Uterus (tissue), 4 donors: ENCODE results near the gene LRRC17. TPM values are rescaled to one million over a fixed set of nuclear protein-coding genes. Genes with fewer than 3 reads are reported as not detected.

Experiments used
- DNase-seq, 2 donors: peaks; one replicate each; pipeline ENCODE4 v3.0.0-alpha.2; 2019 to 2020
- H3K27ac ChIP-seq, 2 donors: fragments of 200-600 bp; sonication (generic); 1 replicate in 1 of 2; 2 replicates in 1 of 2; pipeline ENCODE4 v1.5.1; 2016 to 2018
- H3K27me3 ChIP-seq, 2 donors: fragments of 200-600 bp; sonication (generic); one replicate each; pipeline ENCODE4 v1.5.1; 2018 to 2019; ENCODE audit warnings: control low read depth in 1 of 2
- H3K36me3 ChIP-seq, 2 donors: fragments of 200-600 bp; sonication (generic); one replicate each; pipeline ENCODE4 v1.5.1; 2019; ENCODE audit warnings: control low read depth in 1 of 2
- H3K4me1 ChIP-seq, 2 donors: fragments of 200-600 bp; sonication (generic); one replicate each; pipeline ENCODE4 v1.5.1; 2018 to 2019; ENCODE audit warnings: control low read depth in 1 of 2
- H3K4me3 ChIP-seq, 2 donors: fragments of 200-600 bp; sonication (generic); 1 replicate in 1 of 2; 2 replicates in 1 of 2; pipeline ENCODE4 v1.5.1; 2018 to 2019; ENCODE audit warnings: mild to moderate bottlenecking in 1 of 2
- H3K9me3 ChIP-seq, 2 donors: fragments of 200-600 bp; sonication (generic); one replicate each; pipeline ENCODE4 v1.5.1; 2019; ENCODE audit warnings: control low read depth in 1 of 2
- CTCF ChIP-seq, 4 experiments: fragments of 200-600 bp in 2 of 4; fragments of 450-650 bp in 2 of 4; sonication (generic) in 2 of 4; IDR thresholded peaks; one replicate each; pipeline ENCODE4 v1.5.1; 2016 to 2019; ENCODE audit warnings: antibody characterized with exemption in 4 of 4, mild to moderate bottlenecking in 2 of 4, moderate library complexity in 1 of 4
- POLR2A ChIP-seq, 2 donors: fragments of 450-650 bp; IDR thresholded peaks; one replicate each; pipeline ENCODE4 v1.6.1; 2016; ENCODE audit warnings: antibody characterized with exemption in 2 of 2, mild to moderate bottlenecking in 1 of 2, moderate library complexity in 1 of 2
- intact Hi-C: fragments of 100-400 bp; cut with DNase I; formaldehyde crosslinking; loops from one replicate; pipeline ENCODE4 v1.15.1; 2023; ENCODE audit warnings: low total_unique reads
- total RNA-seq, 4 donors: library from RNA; depleted of rRNA in 3 of 4; stranded (reverse); fragments of >200 nt in 3 of 4; gene quantifications; one replicate each; pipeline versions ENCODE4 v1.1.0 to v1.2.4, GENCODE V29; 2014 to 2023
- donor health status: DM: yes; HTN: yes; CAD: no.

Gene LRRC17
- total RNA-seq, 4 donors from 2014 or later = 0.29 to 180 (median 4.9) TPM

- Histone ChIP-seq H3K4me1 (peaks cover 0 to 13% of the 10 kb centered on the region in 2 donors), H3K27me3 (no peaks in the 10 kb centered on the region), H3K4me3 (no peak overlapping the region), H3K36me3 (no peaks in the 10 kb centered on the region), H3K27ac (peak overlapping the region in 1 of 2 donors; percentile 49), H3K9me3 (no peaks in the 10 kb centered on the region)
- no peak for DNase-seq
- TF ChIP-seq CTCF (IDR thresholded peaks at IDR 0.05) (no peak), POLR2A (IDR thresholded peaks at IDR 0.05) (no peak)
- intact Hi-C loops = no loop called here
Measured at GRCh38 chr7:102890971-102891692, 21.7 kb upstream of the LRRC17 start.

- TF ChIP-seq POLR2A (IDR thresholded peaks at IDR 0.05) (no peak), CTCF (IDR thresholded peaks at IDR 0.05) (no peak)
- DNase-seq = peak; percentile 35 to 46
- no peaks in the 10 kb centered on the region for H3K9me3 ChIP-seq
- peak overlapping the region in 1 of 2 donors; percentile 15 for H3K27ac ChIP-seq
- peaks cover 0 to 13% of the 10 kb centered on the region in 2 donors for H3K4me1 ChIP-seq
- no peaks in the 10 kb centered on the region for H3K27me3 ChIP-seq
- no peak overlapping the region for H3K4me3 ChIP-seq
- H3K36me3 ChIP-seq = no peaks in the 10 kb centered on the region
- intact Hi-C loops = no loop called here
Measured at GRCh38 chr7:102891693-102892261, 21.0 kb upstream of the LRRC17 start.

GRCh38 chr7:102892631-102893278 lies 20.0 kb upstream of the LRRC17 start:
- TF ChIP-seq POLR2A (IDR thresholded peaks at IDR 0.05) (no peak), CTCF (IDR thresholded peaks at IDR 0.05) (no peak)
- no peak overlapping the region for H3K4me3 ChIP-seq
- peak overlapping the region in 1 of 2 donors; percentile 18 for H3K27ac ChIP-seq
- H3K27me3 ChIP-seq = no peaks in the 10 kb centered on the region
- intact Hi-C loops = no loop called here
- no peak for DNase-seq
- no peaks in the 10 kb centered on the region for H3K36me3 ChIP-seq
- H3K9me3 ChIP-seq = no peaks in the 10 kb centered on the region
- peaks cover 0 to 13% of the 10 kb centered on the region in 2 donors for H3K4me1 ChIP-seq

GRCh38 chr7:102895602-102896001 lies 17.2 kb upstream of the LRRC17 start:
- peaks cover 0 to 13% of the 10 kb centered on the region in 2 donors for H3K4me1 ChIP-seq
- no peaks in the 10 kb centered on the region for H3K27me3 ChIP-seq
- H3K27ac ChIP-seq = peak overlapping the region; percentile 23 to 61
- no peak for TF ChIP-seq CTCF (IDR thresholded peaks at IDR 0.05)
- TF ChIP-seq POLR2A (IDR thresholded peaks at IDR 0.05) = no peak
- no peaks in the 10 kb centered on the region for H3K36me3 ChIP-seq
- no peaks in the 10 kb centered on the region for H3K9me3 ChIP-seq
- DNase-seq = no peak
- intact Hi-C loops = no loop called here
- no peak overlapping the region for H3K4me3 ChIP-seq

GRCh38 chr7:102896585-102896984 lies 16.2 kb upstream of the LRRC17 start:
- Histone ChIP-seq H3K36me3 (no peaks in the 10 kb centered on the region), H3K27me3 (no peaks in the 10 kb centered on the region), H3K27ac (peak overlapping the region in 1 of 2 donors; percentile 61), H3K9me3 (no peaks in the 10 kb centered on the region), H3K4me3 (no peak overlapping the region), H3K4me1 (peaks cover 0 to 12% of the 10 kb centered on the region in 2 donors)
- TF ChIP-seq CTCF (IDR thresholded peaks at IDR 0.05) = no peak
- no peak for TF ChIP-seq POLR2A (IDR thresholded peaks at IDR 0.05)
- no peak for DNase-seq
- intact Hi-C loops = no loop called here
